ENCODE results near the gene GDF15. TPM values are rescaled to one million over a fixed set of nuclear protein-coding genes. Genes with fewer than 3 reads are reported as not detected.

The GDF15 gene
- total RNA-seq, 2 experiments from 2014 or later: not detected

DNA sequence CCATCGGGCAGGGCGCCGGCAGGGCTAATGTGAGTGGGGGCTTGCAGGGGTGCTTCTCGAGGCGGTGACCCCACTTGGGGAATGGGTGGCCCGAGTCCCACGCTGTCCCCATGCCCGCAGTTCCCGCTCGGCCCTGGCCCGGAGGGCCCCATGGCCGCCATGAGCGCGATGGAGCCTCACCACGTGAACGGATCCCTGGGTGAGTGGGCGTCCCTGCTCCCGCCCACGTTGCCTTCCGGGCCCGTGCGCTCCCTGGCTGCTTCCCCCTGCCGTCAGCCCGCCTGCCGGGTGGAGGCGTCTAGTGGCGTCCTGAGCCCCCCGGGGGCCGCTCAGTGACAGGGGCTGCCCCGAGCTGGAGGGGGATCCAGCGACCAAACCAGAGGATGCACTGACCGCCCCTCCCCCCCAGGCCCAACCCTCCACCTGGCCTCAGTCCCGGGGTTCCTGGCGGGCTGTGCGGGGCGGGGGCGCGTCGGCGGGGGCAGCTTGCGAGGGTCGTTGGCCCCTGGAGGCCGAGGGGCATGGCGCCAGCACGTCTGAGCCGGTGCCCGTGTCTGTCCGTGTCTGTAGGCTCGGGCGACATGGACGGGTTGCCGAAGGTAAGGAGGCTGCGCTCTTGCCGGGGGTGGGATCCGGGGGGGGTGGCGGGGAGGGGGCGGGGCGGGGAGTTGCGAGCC, 47.2 kb downstream of the GDF15 start:
- no TSS peak for BruUV-seq (replicated peaks)
- Histone ChIP-seq H3K4me3 (ENCODE audit: low read depth, low read length, poor library complexity, severe bottlenecking) (no peak overlapping the region), H3K27ac (ENCODE audit: low read depth, low read length, poor library complexity, severe bottlenecking) (no peak overlapping the region), H3K4me1 (ENCODE audit: insufficient read depth, low read length, poor library complexity, severe bottlenecking) (peaks cover 40% of the 10 kb centered on the region), H3K36me3 (ENCODE audit: insufficient read depth, low read length) (no peaks in the 10 kb centered on the region), H3K4me2 (ENCODE audit: low read length) (peak overlapping the region; percentile 56), H3K79me2 (ENCODE audit: insufficient read depth, low read depth, low read length) (no peaks in the 10 kb centered on the region), H3K9me2 (ENCODE audit: insufficient read depth, low read length) (no peaks in the 10 kb centered on the region), H4K20me1 (ENCODE audit: insufficient read depth, low read length) (no peaks in the 10 kb centered on the region), H2AFZ (ENCODE audit: low read length) (no peak overlapping the region), H3K9me3 (ENCODE audit: low read length) (no peaks in the 10 kb centered on the region)
- ChIA-PET POLR2A (no interaction called here), CTCF (ENCODE audit: unreplicated experiment) (no interaction called here)
- intact Hi-C loops (cut with micrococcal nuclease; ENCODE audit: unreplicated experiment): no loop called here
- peak; percentile 38 for DNase-seq (ENCODE audit: low spot score)
- no peak for TF ChIP-seq CTCF (conservative IDR thresholded peaks at IDR 0.05; ENCODE audit: low read length)
- TF ChIP-seq EZH2phosphoT487 (IDR thresholded peaks at IDR 0.05; ENCODE audit: borderline replicate concordance, low read depth, low read length): no peak

DNA sequence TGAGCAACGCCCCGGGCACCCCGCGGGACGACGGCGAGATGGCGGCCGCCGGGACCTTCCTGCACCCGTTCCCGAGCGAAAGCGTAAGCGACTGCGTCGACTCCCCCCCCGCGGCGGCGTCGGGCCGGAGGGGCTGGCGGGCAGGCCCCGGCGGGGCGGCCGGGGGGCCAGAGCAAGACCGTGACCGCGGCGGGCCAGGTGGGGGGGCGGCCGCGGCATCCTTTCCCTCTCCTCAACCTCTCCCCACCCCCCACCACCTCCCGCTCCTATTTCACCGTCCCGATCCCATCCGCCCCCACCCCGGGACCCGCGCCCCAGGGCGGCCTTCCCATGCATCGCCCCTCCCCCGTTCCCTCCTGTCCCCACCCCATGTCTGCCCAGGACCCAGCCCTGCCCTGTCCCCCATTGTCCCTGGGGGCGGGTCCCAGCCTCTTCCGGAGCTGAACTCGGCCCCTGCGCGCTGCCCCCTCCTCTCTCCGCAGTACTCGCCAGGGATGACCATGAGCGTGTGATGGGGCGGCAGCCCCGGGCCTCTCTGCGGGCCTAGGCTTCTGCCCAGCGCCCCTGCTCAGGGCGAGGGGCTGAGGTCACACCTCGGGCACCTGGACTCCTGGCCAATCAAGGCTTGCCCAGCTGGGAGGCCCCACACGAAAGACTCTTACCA, 47.9 kb downstream of the GDF15 start:
- intact Hi-C loops (cut with micrococcal nuclease; ENCODE audit: unreplicated experiment): no loop called here
- TSS peak; percentile 88 for BruUV-seq (replicated peaks)
- no peaks in the 10 kb centered on the region for H3K79me2 ChIP-seq (ENCODE audit: insufficient read depth, low read depth, low read length)
- no peak overlapping the region for H3K27ac ChIP-seq (ENCODE audit: low read depth, low read length, poor library complexity, severe bottlenecking)
- TF ChIP-seq CTCF (conservative IDR thresholded peaks at IDR 0.05; ENCODE audit: low read length) (no peak), EZH2phosphoT487 (IDR thresholded peaks at IDR 0.05; ENCODE audit: borderline replicate concordance, low read depth, low read length) (no peak)
- H3K9me3 ChIP-seq (ENCODE audit: low read length): no peaks in the 10 kb centered on the region
- H3K4me2 ChIP-seq (ENCODE audit: low read length): no peak overlapping the region
- ChIA-PET POLR2A (no interaction called here), CTCF (ENCODE audit: unreplicated experiment) (no interaction called here)
- no peak for DNase-seq (ENCODE audit: low spot score)
- no peaks in the 10 kb centered on the region for H3K36me3 ChIP-seq (ENCODE audit: insufficient read depth, low read length)
- H3K4me3 ChIP-seq (ENCODE audit: low read depth, low read length, poor library complexity, severe bottlenecking): no peak overlapping the region
- H2AFZ ChIP-seq (ENCODE audit: low read length): no peak overlapping the region
- H4K20me1 ChIP-seq (ENCODE audit: insufficient read depth, low read length): no peaks in the 10 kb centered on the region
- H3K9me2 ChIP-seq (ENCODE audit: insufficient read depth, low read length): no peaks in the 10 kb centered on the region
- H3K4me1 ChIP-seq (ENCODE audit: insufficient read depth, low read length, poor library complexity, severe bottlenecking): peaks cover 33% of the 10 kb centered on the region

Data from OCI-LY7 (cell line).